DMS153 treated with DMSO at 0.1 percent for 48 hours (cell line): ENCODE results near the gene LYSMD2.

ENCODE experiments used
- DNase-seq: peaks from one replicate; lab custom pipeline; 2025; ENCODE audit not compliant: unreplicated experiment; lab: John Stamatoyannopoulos, UW

Gene LYSMD2

DNA sequence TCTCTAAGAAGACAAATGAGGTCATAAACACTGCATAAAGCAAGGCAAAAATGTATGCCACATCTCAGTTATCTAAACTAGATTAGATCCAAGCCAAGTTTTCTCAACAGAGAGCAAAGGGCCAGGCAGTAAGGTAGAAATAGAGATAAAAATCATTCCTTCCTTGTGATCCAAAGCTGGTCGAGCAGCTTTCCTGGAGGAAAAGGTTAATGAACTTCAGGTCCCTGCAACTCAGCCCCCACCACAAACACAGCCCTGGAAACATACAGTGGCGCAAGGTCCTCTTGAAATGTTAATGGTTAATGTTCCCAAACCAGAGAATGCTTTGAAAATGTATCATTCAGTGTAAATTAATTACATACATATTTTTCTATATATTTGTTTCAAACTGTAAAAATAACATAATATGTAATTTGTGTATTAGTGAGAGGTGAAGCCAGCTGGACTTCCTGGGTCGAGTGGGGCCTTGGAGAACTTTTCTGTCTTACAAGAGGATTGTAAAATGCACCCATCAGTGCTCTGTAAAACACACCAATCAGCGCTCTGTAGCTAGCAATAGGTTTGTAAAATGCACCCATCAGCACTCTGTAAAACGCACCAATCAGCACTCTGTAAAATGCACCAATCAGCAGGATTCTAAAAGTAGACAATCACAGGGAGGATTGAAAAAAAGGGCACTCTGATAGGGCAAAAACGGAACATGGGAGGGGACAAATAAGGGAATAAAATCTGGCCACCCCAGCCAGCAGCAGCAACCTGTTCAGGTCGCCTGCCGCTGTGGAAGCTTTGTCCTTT, 17.1 kb downstream of the LYSMD2 start:
- no peak for DNase-seq

- no peak for DNase-seq
Measured at GRCh38 chr15:51718746-51719145, 18.7 kb downstream of the LYSMD2 start.

- no peak for DNase-seq
Measured at GRCh38 chr15:51718219-51718618, 19.2 kb downstream of the LYSMD2 start.

DNA sequence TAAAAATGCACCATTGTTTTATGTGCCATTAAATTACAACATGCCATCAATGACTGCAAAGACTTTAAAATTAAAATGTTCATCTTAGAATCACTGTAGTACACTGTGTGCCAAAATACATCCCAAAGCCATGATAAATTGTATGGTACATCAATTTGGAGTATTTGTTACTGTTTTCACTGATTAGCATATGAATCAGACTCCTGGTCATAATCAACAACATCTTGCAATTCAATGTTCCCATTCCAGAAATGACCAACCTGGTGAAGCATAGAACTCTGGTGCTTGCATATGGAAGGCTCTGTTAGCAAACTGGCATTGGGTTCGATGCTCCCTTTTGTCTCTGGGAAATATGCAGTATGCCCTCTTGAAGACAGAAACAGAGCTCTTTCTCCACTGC, 22.5 kb downstream of the LYSMD2 start:
- DNase-seq: no peak

DNA sequence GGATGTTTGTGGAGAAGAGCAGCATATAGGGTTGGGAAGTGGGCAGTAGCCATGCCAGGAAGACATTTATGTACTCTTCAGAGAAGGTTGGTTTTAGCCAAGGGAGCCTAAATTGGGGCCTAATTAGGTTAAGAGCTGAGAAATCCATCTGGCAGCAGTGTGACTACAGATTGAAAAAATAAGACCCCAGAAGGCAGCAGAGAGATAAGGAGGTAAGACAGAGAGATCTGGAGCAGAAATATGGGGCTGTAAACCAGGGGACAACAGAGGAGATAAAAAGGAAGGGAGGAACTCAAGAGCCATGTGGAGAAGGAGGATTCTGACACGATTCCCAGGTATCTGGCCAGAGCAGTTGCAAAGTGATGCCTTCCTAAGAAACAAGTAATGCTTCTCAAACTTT, 23.3 kb downstream of the LYSMD2 start:
- no peak for DNase-seq

GRCh38 chr15:51709031-51709430, 28.4 kb downstream of the LYSMD2 start:
- DNase-seq: no peak

DNA sequence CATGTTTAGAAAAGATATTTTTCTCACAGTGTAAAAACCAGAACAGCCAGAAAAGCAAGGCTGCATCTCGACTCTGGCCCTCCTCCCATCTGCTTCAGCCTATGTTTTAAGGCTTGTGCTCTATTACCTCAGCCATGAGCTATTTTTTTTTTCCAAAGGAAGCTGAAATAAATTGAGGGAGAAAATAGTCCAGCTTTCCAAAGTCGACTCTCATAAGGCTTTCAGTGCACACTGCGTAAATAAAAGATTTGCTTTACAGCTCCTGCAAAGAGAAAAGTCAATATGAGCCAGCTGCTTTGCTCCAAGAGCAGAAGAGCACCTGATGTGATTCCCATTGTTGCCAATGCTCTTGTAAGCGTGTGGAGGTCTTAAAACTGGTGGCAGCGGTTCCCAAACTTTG, 29.4 kb downstream of the LYSMD2 start:
- peak; percentile 48 for DNase-seq

DNA sequence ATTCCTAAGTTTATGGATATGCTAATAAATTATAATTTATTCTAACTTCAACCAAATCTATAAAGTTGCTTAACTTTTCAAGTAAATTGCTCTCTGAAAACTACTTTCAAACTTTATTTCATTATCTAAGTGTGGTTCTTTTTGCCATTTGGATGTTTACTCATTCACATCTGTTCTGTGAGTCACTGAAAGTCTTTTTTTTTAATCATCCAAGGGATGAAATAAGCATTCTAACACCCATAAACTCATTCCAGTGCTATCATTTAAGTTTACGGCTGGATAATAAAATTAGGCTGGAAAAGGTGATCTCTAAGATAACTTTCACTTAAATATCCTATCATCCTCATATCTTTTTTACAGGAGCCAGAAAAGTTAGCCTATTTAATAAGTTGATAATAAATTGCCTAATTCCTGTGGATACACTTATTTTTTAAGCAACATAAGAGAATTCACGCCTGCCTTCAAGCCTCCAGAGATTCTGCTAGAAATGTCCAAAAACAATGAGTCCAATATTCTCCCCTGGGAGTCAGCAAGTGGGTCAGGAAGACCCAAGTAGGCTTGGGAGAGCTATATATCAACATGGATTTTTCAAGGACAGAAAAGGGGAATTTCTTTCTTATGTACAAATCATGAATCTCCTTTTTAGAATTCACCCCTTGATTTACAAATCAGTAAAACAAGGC, 30.4 kb downstream of the LYSMD2 start:
- DNase-seq: no peak

DNA sequence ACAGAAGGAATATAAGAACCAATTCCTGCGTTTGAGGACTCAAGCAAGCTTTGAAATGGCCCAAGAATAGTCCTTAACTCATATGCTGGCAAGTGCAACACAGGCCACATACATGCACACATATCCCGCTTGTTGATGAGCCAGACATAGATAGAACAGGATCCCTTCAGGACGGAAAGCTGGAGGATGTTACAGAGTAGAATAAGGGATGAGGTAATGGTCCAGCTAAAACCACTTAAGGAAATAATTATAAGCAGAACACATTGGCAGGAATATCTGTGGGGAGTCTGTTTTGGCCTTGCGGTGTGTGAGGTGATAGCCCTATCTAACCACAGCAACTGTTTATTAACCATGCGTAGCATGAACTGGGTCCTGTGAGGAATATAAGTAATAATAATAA, 31.2 kb downstream of the LYSMD2 start:
- DNase-seq: no peak

- no peak for DNase-seq
Measured at GRCh38 chr15:51702710-51703109, 34.7 kb downstream of the LYSMD2 start.

DNA sequence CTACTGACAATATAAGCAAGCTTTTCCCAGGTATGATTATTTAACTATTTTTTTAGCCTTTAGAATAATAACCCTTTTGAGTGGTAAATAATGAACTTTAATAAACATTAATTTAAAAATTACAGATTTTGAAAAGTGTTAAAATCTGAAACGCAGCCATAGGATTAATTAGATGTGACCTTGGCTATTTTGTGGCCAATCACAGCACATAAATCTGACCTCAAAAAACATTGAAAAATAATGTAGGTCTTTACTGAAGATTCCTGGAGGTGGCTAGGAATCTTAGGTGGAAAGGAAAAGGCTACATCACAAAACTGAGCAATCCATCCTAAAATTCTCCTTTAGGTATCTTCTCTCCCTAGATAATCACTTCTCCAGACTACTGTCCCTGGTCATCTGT, 38.1 kb downstream of the LYSMD2 start:
- DNase-seq: no peak

DNA sequence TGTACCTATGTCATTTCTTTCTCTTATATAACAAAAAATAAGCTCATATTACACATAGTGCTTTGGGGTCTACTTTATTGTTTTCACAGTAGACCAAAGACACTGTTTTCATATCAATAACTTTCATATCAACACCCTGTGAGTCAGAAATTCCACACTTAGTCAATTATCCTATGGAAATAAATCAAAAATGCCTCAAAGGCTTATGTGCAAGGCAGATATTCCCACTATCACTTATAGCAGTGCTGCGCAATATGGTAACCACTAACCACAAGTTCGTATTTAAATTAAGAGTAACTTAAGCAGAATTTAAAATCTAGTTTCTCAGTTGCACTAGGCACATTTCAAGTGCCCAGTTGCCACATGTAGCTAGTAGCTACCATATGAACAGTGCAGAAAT, 40.3 kb downstream of the LYSMD2 start:
- no peak for DNase-seq

- no peak for DNase-seq
Measured at GRCh38 chr15:51696566-51696965, 40.9 kb downstream of the LYSMD2 start.

DNA sequence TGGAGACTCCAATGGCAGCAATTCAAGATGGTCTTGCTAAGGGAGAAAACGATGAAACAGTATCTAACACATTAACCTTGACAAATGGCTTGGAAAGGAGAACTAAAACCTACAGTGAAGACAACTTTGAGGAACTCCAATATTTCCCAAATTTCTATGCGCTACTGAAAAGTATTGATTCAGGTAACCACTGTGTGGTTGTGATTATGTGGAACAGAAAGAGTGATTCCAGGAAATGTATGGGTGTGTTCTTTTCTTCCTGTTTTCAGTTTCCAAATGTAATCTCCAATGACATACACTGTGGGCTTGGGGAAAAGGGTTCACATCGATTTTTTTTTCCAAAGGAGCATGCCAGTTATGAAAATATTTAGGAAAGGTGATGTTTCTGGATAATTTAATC, 45.3 kb downstream of the LYSMD2 start:
- DNase-seq: no peak

- DNase-seq: no peak
Measured at GRCh38 chr15:51688863-51689262, 48.6 kb downstream of the LYSMD2 start.

- DNase-seq: no peak
Measured at GRCh38 chr15:51687565-51687964, 49.9 kb downstream of the LYSMD2 start.

GRCh38 chr15:51681303-51681963, 56.0 kb downstream of the LYSMD2 start, which contains the start of gene SCG3:
SCG3 (plus strand) TSS chr15:51681503; CDS start chr15:51681756, 253 bp downstream.
- DNase-seq: peak; percentile 42

GRCh38 chr15:51680321-51680720, 57.1 kb downstream of the LYSMD2 start:
- DNase-seq: no peak

GRCh38 chr15:51678096-51678495, 59.4 kb downstream of the LYSMD2 start:
- no peak for DNase-seq

- DNase-seq: no peak
Measured at GRCh38 chr15:51677452-51677851, 60.0 kb downstream of the LYSMD2 start.

DNA sequence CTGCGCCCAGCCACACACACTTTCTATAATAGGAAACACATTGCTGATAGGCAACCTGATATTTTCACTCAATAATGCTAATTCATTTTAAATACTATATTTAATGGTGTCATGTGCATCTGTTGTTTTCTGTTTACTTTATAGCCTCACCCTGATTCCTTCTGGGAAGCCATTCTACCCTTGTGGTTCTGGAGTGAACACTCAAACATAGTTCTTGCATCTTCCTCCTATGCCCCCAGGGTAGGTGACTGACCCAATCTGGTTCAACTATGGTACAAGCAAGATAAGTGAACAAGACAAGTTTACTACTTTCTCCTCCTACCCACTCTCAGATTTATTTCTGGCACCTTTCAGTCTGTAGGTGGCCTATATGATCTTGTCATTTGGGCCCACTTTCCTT, 60.4 kb downstream of the LYSMD2 start:
- DNase-seq: no peak

GRCh38 chr15:51675234-51675633, 62.2 kb downstream of the LYSMD2 start:
- no peak for DNase-seq
